Breast epithelium (tissue), 3 donors: ENCODE results near the gene INAFM2.

Source experiments
- CTCF ChIP-seq, 3 donors: fragments of 450-650 bp; IDR thresholded peaks; one replicate each; pipeline ENCODE4 v1.5.1; 2016 to 2017; ENCODE audit warnings: antibody characterized with exemption in 3 of 3, mild to moderate bottlenecking in 3 of 3, moderate library complexity in 3 of 3
- POLR2A ChIP-seq: fragments of 450-650 bp; IDR thresholded peaks from one replicate; pipeline ENCODE4 v1.6.1; 2016; ENCODE audit warnings: antibody characterized with exemption, mild to moderate bottlenecking, moderate library complexity

- TF ChIP-seq CTCF (IDR thresholded peaks at IDR 0.05) (no peak), POLR2A (no peak)
These were observed 20.5 kb upstream of the INAFM2 start for GRCh38 chr15:40302981-40303380.
